ENCODE measurements around the gene ARL5A. TPM values are rescaled to one million over a fixed set of nuclear protein-coding genes. Genes with fewer than 3 reads are reported as not detected.

ARL5A gene
- total and polyA plus RNA-seq, 12 donors: 8.3 to 62.3 (median 55.6) TPM

GRCh38 chr2:151823651-151824050 is 4.6 kb downstream of the ARL5A start:
- no peak for ATAC-seq
- intact Hi-C loops (cut with DNase I): loop anchor here in 6 of 10 donors (10.0 kb wide), 4 partner anchors 121 to 181 kb away; no protein-coding TSS in a partner anchor
- Histone ChIP-seq H3K4me3 (no peak overlapping the region), H3K27me3 (no peaks in the 10 kb centered on the region), H3K36me3 (no peaks in the 10 kb centered on the region), H3K9me3 (no peaks in the 10 kb centered on the region), H3K27ac (peak overlapping the region in 3 of 10 donors; percentile 5 to 33 (median 32)), H3K4me1 (peaks cover 0 to 76% (median 61%) of the 10 kb centered on the region in 9 donors)
- no peak for TF ChIP-seq CTCF (IDR thresholded peaks at IDR 0.05)
- no peak for DNase-seq
- WGBS, 2 donors: 35 to 40% methylated on average over 6 of the region's 6 CpGs

GRCh38 chr2:151819920-151820319 is 8.3 kb downstream of the ARL5A start:
- Histone ChIP-seq H3K36me3 (peaks cover 0 to 16% (median 0%) of the 10 kb centered on the region in 9 donors), H3K4me3 (no peak overlapping the region), H3K4me1 (peaks cover 0 to 77% (median 47%) of the 10 kb centered on the region in 9 donors), H3K27me3 (no peaks in the 10 kb centered on the region), H3K9me3 (no peaks in the 10 kb centered on the region), H3K27ac (no peak overlapping the region)
- no peak for TF ChIP-seq CTCF (IDR thresholded peaks at IDR 0.05)
- no peak for DNase-seq
- intact Hi-C loops (cut with DNase I): loop anchor here in 6 of 10 donors (10.0 kb wide), 4 partner anchors 125 to 185 kb away; no protein-coding TSS in a partner anchor
- WGBS, 2 donors: 95 to 98% methylated on average over 2 of the region's 2 CpGs
- ATAC-seq: no peak

GRCh38 chr2:151817929-151818328 is 10.3 kb downstream of the ARL5A start:
- 95 to 100% methylated on average over 3 of the region's 3 CpGs for WGBS, 2 donors
- intact Hi-C loops (cut with DNase I): no loop called here
- H3K9me3 ChIP-seq: no peaks in the 10 kb centered on the region
- peaks cover 0 to 57% (median 30%) of the 10 kb centered on the region in 9 donors for H3K4me1 ChIP-seq
- no peak for TF ChIP-seq CTCF (IDR thresholded peaks at IDR 0.05)
- no peak for ATAC-seq
- no peak overlapping the region for H3K4me3 ChIP-seq
- H3K27me3 ChIP-seq: no peaks in the 10 kb centered on the region
- no peak for DNase-seq
- peaks cover 0 to 36% (median 2%) of the 10 kb centered on the region in 9 donors for H3K36me3 ChIP-seq
- no peak overlapping the region for H3K27ac ChIP-seq

- no peak for TF ChIP-seq CTCF (IDR thresholded peaks at IDR 0.05)
- 95 to 99% methylated on average over 2 of the region's 2 CpGs for WGBS, 2 donors
- Histone ChIP-seq H3K36me3 (peaks cover 0 to 47% (median 11%) of the 10 kb centered on the region in 9 donors), H3K4me3 (no peak overlapping the region), H3K9me3 (peaks cover 0 to under 1% (median 0%) of the 10 kb centered on the region in 11 donors), H3K4me1 (peaks cover 0 to 49% (median 23%) of the 10 kb centered on the region in 9 donors), H3K27me3 (no peaks in the 10 kb centered on the region), H3K27ac (no peak overlapping the region)
- ATAC-seq (no peak), DNase-seq (no peak)
- intact Hi-C loops (cut with DNase I): no loop called here
Measured at GRCh38 chr2:151816843-151817242, 11.4 kb downstream of the ARL5A start.
